Suppressor macrophage treated with lipopolysaccharide for 1 hour (primary cell): ENCODE data around the gene ASRGL1.
"Not testable (repeated sequence)": the region's sequence is repeated elsewhere in the genome, so short reads cannot be mapped to it uniquely, and the experiment has no call there.

Experiments used
- DNase-seq, 3 donors: peaks; one replicate each; pipeline ENCODE4 v3.0.0-alpha.2; 2020 to 2022

Gene ASRGL1

GRCh38 chr11:62352355-62353336 lies 15.4 kb downstream of the ASRGL1 start:
- no peak for DNase-seq

GRCh38 chr11:62353841-62354240 lies 16.6 kb downstream of the ASRGL1 start:
- DNase-seq, result no peak

- no peak for DNase-seq
These were observed 21.0 kb downstream of the ASRGL1 start for GRCh38 chr11:62358273-62358672.

- DNase-seq, result no peak
These were observed 22.2 kb downstream of the ASRGL1 start for GRCh38 chr11:62359475-62359874.

- no peak for DNase-seq
These were observed 23.4 kb downstream of the ASRGL1 start for GRCh38 chr11:62360685-62361084.

GRCh38 chr11:62368861-62369477 lies 31.7 kb downstream of the ASRGL1 start:
- not testable (repeated sequence) for DNase-seq

GRCh38 chr11:62370743-62371440 lies 33.6 kb downstream of the ASRGL1 start:
- peak; percentile 24 to 77 (median 65) for DNase-seq

- DNase-seq, result no peak
These were observed 35.6 kb downstream of the ASRGL1 start for GRCh38 chr11:62372871-62373270.

- DNase-seq, result no peak
These were observed 36.3 kb downstream of the ASRGL1 start for GRCh38 chr11:62373464-62374119.

- DNase-seq, result no peak
These were observed 37.6 kb downstream of the ASRGL1 start for GRCh38 chr11:62374801-62375200.

GRCh38 chr11:62378459-62379063 lies 41.3 kb downstream of the ASRGL1 start:
- peak; percentile 73 to 86 (median 82) for DNase-seq

GRCh38 chr11:62379586-62379985 lies 42.3 kb downstream of the ASRGL1 start:
- DNase-seq, result not testable (repeated sequence)

- DNase-seq, result peak; percentile 80 to 87 (median 84)
These were observed 43.6 kb downstream of the ASRGL1 start for GRCh38 chr11:62380821-62381245.

GRCh38 chr11:62383822-62384221 lies 46.6 kb downstream of the ASRGL1 start:
- no peak for DNase-seq

GRCh38 chr11:62386083-62386482 lies 48.8 kb downstream of the ASRGL1 start:
- DNase-seq, result not testable (repeated sequence)

- DNase-seq, result no peak
These were observed 50.1 kb downstream of the ASRGL1 start for GRCh38 chr11:62387381-62387780.

- DNase-seq, result no peak
These were observed 51.8 kb downstream of the ASRGL1 start for GRCh38 chr11:62388999-62389398.

- peak in 1 of 3 donors; percentile 12 for DNase-seq
These were observed 53.0 kb downstream of the ASRGL1 start for GRCh38 chr11:62390237-62390636.

- DNase-seq, result peak; percentile 26 to 38 (median 36)
These were observed 53.5 kb downstream of the ASRGL1 start for GRCh38 chr11:62390722-62391121.

- DNase-seq, result peak in 1 of 3 donors; percentile 14
These were observed 54.6 kb downstream of the ASRGL1 start for GRCh38 chr11:62391642-62392425.

GRCh38 chr11:62392506-62392905 lies 55.3 kb downstream of the ASRGL1 start:
- no peak for DNase-seq
